Mesothelial cell of epicardium (in vitro differentiated cells): ENCODE data around the gene CNKSR3. TPM values are rescaled to one million over a fixed set of nuclear protein-coding genes. Genes with fewer than 3 reads are reported as not detected.

ENCODE experiments used
- DNase-seq, 2 experiments: peaks; one replicate each; pipeline ENCODE4 v3.0.0; 2021; ENCODE audit warnings: low spot score in 2 of 2; ENCODE audit not compliant: unreplicated experiment in 2 of 2
- H3K27ac Mint-ChIP-seq: 2 replicates; pipeline ENCODE4 v1.8.0; 2021; ENCODE audit warnings: mixed read lengths
- H3K27me3 Mint-ChIP-seq: 2 replicates; pipeline ENCODE4 v1.8.0; 2021; ENCODE audit warnings: low read depth, mixed read lengths
- H3K36me3 Mint-ChIP-seq: 2 replicates; pipeline ENCODE4 v1.8.0; 2021; ENCODE audit warnings: mixed read lengths
- H3K4me1 Mint-ChIP-seq: 2 replicates; pipeline ENCODE4 v1.8.0; 2021; ENCODE audit warnings: mixed read lengths
- H3K4me3 Mint-ChIP-seq: 2 replicates; pipeline ENCODE4 v1.8.0; 2021; ENCODE audit warnings: mild to moderate bottlenecking, moderate library complexity, mixed read lengths
- H3K9me3 Mint-ChIP-seq: 2 replicates; pipeline ENCODE4 v1.8.0; 2021; ENCODE audit warnings: mixed read lengths
- CTCF ChIP-seq: fragments of 200-600 bp; sonication (generic); IDR thresholded peaks from one replicate; pipeline ENCODE4 v1.5.0; 2021; ENCODE audit warnings: antibody characterized with exemption; ENCODE audit not compliant: unreplicated experiment
- total RNA-seq: library from RNA; stranded (reverse); gene quantifications from 3 replicates; pipeline ENCODE4 v1.2.1, GENCODE V29; 2021

Gene CNKSR3
- total RNA-seq: 12.9 to 13.4 TPM (median 13.3 TPM) in 3 replicates

GRCh38 chr6:154510144-154510905 is at the start of gene CNKSR3:
CNKSR3 (minus strand) TSS chr6:154510685; CDS start chr6:154510114, 571 bp downstream.
- Mint-ChIP-seq H3K4me1 (peaks cover 37% of the 10 kb centered on the region), H3K27ac (peak within 1 kb of the TSS; percentile 95), H3K4me3 (peak within 1 kb of the TSS; percentile 88), H3K27me3 (no peaks in the 10 kb centered on the region), H3K36me3 (peaks cover 5% of the 10 kb centered on the region), H3K9me3 (no peaks in the 10 kb centered on the region)
- peak; percentile 86 to 87 for DNase-seq
- TF ChIP-seq CTCF: no peak

- DNase-seq: no peak
- Mint-ChIP-seq H3K36me3 (no peaks in the 10 kb centered on the region), H3K27ac (no peak overlapping the region), H3K4me3 (no peak overlapping the region), H3K9me3 (no peaks in the 10 kb centered on the region), H3K27me3 (no peaks in the 10 kb centered on the region), H3K4me1 (peaks cover 15% of the 10 kb centered on the region)
- no peak for TF ChIP-seq CTCF
Measured at GRCh38 chr6:154558984-154559383, 48.5 kb upstream of the CNKSR3 start.

- Mint-ChIP-seq H3K9me3 (no peaks in the 10 kb centered on the region), H3K4me3 (no peak overlapping the region), H3K36me3 (no peaks in the 10 kb centered on the region), H3K27me3 (no peaks in the 10 kb centered on the region), H3K4me1 (peaks cover 15% of the 10 kb centered on the region), H3K27ac (no peak overlapping the region)
- no peak for TF ChIP-seq CTCF
- no peak for DNase-seq
Measured at GRCh38 chr6:154558513-154558912, 48.0 kb upstream of the CNKSR3 start.

GRCh38 chr6:154555073-154555677 is 44.7 kb upstream of the CNKSR3 start:
- no peak for DNase-seq
- Mint-ChIP-seq H3K4me1 (peaks cover 23% of the 10 kb centered on the region), H3K36me3 (no peaks in the 10 kb centered on the region), H3K27me3 (no peaks in the 10 kb centered on the region), H3K27ac (peak overlapping the region; percentile 81), H3K9me3 (no peaks in the 10 kb centered on the region), H3K4me3 (no peak overlapping the region)
- TF ChIP-seq CTCF: no peak

GRCh38 chr6:154554491-154554890 is 44.0 kb upstream of the CNKSR3 start:
- H3K27ac Mint-ChIP-seq: peak overlapping the region; percentile 69
- peaks cover 28% of the 10 kb centered on the region for H3K4me1 Mint-ChIP-seq
- no peak for TF ChIP-seq CTCF
- no peak overlapping the region for H3K4me3 Mint-ChIP-seq
- no peaks in the 10 kb centered on the region for H3K9me3 Mint-ChIP-seq
- no peaks in the 10 kb centered on the region for H3K36me3 Mint-ChIP-seq
- H3K27me3 Mint-ChIP-seq: no peaks in the 10 kb centered on the region
- no peak for DNase-seq
